ENCODE results near the gene ZDHHC6.

- TF ChIP-seq CTCF (IDR thresholded peaks at IDR 0.05; ENCODE audit: low read length) (no peak), EZH2 (optimal IDR thresholded peaks at IDR 0.05; ENCODE audit: low read depth, low read length) (no peak)
Measured at GRCh38 chr10:112402917-112403316, 43.8 kb downstream of the ZDHHC6 start.
